DMS53 treated with DMSO at 0.1 percent for 48 hours (cell line): Measurements from ENCODE around the gene ISX.
"Not testable (repeated sequence)": the region's sequence is repeated elsewhere in the genome, so short reads cannot be mapped to it uniquely, and the experiment has no call there.

ENCODE experiments used
- DNase-seq: peaks from one replicate; lab custom pipeline; 2025; ENCODE audit not compliant: unreplicated experiment; lab: John Stamatoyannopoulos, UW

ISX gene

DNA sequence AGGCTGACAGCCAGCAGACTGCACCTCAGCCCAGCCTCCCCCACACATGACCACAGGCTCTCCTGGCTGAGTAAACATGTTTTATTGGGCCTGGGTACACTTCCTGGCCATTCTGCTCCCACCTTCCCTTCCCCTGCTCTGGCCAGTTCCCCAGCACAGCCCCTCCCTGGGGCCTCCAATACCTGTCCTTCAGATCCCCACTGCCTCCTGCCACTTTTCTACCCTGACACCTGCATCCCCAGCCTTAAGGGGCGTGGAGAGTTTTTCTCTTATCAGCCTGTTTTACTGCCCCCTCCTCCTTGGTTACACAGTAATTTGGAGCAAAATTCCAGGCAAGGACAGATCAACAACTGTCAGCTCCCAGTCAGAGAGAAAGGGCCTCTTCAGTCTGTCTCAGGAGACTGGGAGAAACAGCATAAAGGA, at the start of gene ISX:
ISX (plus strand) TSS at position 363 of the 423 bp plus-strand sequence. CDS start 930 bp downstream, outside the sequence.
- no peak for DNase-seq

- DNase-seq = no peak
These were observed 49.0 kb upstream of the ISX start for GRCh38 chr22:35016909-35017308.

DNA sequence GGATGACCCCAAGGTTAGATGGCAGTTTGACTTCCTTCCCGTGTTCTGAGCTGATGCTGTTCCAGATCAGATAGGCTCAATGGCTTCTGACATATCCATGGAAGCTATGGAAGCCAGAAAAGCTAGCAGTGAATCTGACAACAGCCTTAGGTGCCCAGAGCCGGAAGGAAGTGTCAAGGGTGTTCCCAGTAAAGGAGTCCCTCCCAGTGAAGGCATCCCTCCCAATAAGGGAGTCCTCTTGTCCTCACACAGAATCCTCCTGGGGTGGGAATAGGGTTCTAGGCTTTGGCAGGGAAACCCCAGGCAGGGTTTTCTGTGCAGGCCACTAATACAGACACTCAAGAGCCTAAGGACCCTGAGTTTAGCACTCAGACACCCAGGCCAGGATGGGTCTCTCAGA, 47.0 kb upstream of the ISX start:
- no peak for DNase-seq

DNA sequence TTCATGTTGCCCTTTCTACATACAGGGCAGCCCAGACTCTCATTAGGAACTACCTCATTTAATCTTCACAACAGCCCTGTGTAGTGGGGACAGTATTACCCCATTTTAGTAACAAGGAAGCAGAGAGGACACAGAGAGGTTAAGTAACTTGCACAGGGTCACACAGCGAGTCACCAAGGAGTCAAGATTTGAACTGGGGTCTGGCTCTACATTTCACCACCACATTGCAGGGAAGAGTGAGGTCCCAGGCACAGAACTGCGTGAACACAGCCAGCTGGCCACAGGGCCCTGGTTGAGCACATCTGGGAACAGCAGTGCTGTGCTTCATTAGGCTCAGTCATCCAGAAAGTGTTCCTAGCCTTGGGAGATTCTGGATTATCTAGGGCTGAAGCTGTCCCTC, 45.4 kb upstream of the ISX start:
- DNase-seq = no peak

- no peak for DNase-seq
These were observed 44.8 kb upstream of the ISX start for GRCh38 chr22:35021161-35021560.

DNA sequence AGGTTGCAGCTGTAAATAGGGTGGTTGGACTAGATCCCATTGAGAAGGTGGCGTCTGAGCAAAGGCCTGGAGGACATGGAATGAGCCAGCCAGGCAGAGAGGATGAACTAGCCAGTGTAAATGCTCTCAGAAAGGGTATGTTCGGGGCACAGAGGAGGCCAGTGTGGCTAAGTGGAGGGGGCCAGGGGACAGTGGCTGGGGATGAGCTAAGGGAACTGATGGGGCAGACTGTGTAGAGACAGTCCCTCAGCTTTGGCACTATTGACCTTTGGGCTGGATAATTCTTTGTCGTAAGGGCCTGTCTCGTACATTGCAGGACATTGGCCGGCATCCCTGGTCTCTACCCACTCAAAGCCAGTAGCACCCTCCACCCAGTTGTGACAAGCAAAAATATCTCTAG, 43.7 kb upstream of the ISX start:
- no peak for DNase-seq

GRCh38 chr22:35023692-35024363, 42.1 kb upstream of the ISX start:
- DNase-seq = no peak

DNA sequence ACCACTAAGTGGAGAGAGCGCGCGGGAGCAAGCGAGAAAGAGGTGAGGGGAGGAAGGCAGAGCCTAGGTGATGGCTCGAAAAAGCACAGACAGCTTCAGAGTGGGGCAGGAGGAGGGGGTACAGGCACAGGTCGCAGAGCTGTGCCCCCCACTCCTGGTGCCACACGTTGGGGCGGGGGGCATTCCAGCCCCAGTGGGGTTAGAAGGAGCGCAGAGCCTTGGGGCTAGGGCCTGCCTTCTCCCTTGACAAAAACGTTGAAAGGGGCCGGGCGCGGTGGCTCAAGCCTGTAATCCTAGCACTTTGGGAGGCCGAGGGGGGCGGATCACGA, 41.6 kb upstream of the ISX start:
- DNase-seq = no peak

DNA sequence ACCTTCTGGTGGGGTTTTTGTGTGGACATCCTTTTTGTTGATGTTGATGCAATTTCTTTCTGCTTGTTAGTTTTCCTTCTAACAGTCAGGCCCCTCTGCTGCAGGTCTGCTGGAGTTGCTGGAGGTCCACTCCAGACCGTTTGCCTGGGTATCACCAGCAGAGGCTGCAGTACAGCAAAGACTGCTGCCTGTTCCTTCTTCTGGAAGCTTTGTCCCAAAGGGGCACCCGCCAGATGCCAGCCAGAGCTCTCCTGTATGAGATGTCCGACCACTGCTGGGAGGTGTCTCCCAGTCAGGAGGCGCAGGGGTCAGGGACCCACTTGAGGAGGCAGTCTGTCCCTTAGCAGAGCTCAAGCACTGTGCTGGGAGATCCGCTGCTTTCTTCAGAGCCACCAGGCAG, 35.8 kb upstream of the ISX start:
- DNase-seq = not testable (repeated sequence)

- no peak for DNase-seq
These were observed 33.4 kb upstream of the ISX start for GRCh38 chr22:35032571-35032970.

GRCh38 chr22:35033635-35034296, 32.2 kb upstream of the ISX start:
- DNase-seq = no peak

DNA sequence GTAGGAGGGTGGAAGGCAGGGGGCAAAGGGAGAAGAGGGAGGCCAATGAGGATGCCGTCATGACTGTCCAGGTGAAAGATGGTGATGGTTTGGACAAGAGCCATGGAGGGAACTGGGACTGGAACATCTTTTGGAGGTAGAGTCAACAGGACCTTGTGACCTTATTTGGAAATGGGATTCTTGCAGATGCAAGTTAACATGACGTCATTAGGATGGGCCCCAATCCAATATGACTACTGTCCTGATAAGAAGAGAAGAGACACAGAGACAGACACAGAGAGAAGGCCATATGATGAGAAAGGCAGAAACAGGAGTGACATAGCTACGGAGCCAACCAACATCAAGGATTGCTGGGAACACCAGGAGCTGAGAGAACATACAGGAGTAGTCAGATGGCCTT, 31.0 kb upstream of the ISX start:
- no peak for DNase-seq

DNA sequence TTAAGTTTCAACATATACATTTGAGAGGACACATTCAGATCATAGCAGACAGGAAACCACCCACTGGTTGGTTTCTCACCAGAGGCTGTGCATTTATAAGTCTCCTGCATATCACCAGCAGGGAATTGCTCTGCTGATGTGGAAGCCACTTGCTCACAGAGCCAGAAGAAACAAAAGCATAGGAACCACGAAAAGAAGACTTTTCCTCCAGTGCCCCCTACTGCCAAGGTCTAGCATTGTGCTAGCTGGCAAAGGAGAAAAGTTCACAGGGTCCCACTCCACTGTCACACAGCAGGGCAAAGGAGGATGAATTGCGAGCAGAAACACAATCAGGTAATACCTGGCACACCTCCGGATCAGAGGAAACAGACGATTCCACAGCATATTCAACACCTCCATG, 28.9 kb upstream of the ISX start:
- DNase-seq = no peak

GRCh38 chr22:35039625-35040024, 26.3 kb upstream of the ISX start:
- DNase-seq = no peak

- no peak for DNase-seq
These were observed 22.6 kb upstream of the ISX start for GRCh38 chr22:35043252-35043933.

DNA sequence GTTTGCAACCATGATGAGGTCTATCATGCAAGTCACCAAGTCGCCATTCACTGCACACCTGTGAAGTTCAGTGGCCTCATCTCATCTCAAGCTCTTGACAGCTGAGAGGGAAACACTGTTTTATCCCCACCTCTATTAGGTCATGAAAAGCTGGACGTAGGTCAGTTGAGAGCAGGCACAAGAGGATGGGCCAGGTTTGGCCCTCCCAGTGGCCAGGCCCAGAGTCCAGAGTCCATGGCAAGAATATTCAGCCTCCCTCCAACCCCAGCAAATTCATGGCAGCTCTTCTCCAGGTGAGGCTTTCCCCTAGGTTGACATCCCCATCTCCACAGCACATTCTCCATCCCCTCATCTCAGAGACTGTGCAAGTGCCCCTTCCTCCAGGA, 22.0 kb upstream of the ISX start:
- DNase-seq = no peak

DNA sequence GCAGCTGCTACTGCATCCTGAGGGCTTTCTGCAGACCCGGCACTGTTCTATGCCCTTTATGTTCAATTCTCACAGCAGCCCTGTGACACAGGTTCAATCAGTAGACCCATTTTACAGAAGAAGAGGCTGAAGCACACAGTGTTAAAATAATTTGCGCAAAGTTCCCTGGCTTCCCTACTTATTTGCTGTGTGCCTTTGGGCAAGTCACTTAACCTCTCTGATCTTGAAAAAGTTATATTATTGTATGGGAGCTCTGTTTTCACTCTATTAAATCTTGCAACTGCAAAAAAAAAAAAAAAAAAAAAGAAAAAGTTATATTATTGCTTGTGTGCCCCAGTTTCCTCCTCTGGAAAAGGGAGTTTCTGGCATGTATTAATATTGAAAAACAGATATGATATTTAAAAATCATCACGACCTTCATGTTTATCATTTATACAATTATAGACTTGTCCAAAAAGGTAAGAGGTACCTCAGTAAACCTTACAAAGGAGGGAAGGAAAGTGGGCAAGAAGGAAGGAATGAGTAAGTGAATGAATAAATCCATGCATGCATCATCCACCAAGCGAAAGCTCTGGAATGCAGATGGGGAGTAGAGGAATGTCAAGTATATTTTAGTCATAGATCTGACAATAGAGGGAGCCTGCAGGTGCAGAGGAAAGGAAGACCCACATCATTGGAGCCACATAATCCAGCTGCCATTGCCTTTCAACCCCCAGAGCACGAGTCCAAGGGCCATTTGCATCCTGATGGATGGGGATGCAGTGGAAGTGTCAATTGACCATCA, 21.2 kb upstream of the ISX start:
- DNase-seq = no peak

GRCh38 chr22:35045451-35045850, 20.5 kb upstream of the ISX start:
- no peak for DNase-seq

DNA sequence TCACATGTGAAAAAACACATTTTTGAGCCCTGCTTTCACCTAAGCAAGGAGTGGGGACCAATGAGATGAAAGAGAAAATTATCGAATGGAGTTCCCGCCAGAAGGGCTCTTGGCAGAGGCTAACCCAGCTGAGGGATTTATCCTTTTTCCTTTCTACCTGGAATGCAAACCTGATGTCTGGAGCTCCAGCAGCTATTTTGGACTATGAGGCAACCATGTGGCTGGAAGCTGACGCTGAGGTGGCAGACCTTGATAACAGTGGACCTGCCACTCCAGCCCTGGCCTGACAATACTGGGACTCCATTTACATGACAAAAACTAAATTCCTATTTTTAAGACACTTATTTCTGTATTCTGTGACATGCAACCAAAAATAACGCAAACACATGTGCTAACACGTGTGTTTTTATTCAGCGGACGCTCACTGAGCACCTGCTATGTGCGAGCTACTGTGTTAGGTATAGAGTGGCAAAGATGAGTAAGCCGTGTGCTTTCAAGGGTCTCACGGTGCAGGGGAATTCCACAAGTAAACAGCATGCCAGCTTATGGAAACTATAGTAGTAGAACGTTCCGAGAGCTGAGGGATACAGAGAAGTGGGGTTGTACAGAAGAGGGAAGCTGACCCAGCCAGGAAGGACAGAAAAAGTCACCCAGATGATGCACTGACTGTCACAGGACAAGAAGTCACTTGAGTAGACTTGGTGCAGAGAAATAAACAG, 19.1 kb upstream of the ISX start:
- no peak for DNase-seq

DNA sequence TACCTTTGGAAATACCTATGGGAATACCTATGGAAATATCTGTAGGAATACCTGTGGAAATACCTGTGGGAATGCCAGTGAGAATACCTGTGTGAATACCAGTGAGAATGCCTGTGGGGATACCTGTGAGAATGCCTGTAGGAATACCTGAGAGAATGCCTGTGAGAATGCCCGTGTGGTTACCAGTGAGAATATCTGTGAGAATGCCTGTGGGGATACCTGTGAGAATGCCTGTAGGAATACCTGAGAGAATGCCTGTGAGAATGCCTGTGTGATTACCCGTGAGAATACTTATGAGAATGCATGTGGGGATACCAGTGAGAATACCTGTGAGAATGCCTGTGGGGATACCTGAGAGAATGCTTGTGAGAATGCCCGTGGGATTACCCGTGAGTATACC, 15.9 kb upstream of the ISX start:
- DNase-seq = not testable (repeated sequence)

DNA sequence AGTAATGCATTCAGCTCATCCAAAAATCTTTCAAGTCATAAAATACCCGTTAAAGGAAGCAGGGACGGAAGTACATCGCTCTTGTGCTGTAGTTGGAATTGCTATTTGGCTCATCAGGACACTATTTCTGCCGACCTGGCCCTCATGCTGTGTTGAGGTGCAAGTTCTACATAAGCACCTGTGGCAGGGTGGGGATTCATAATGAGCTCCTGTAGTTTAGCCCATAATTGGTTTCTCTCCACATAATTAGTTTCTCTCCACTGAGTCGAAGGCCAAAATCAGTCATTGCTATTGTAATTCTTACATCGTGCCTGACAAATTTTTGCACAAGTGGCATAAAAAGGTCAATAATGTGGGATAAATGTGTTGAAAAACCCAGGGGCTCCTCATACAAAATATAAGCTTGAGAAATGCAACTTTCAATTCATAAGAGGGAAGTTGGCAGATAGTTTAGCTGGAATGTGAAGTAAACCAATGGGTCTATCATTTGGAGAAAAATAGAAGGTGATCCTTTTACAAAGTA, 14.9 kb upstream of the ISX start:
- no peak for DNase-seq
